GM19467 (cell line): ENCODE data around the gene ENAH.

Source experiments
- ATAC-seq: cut with Tn5 transposase; IDR thresholded peaks from one replicate; pipeline ENCODE4 v1.9.1; 2021; ENCODE audit warnings: mild to moderate bottlenecking, moderate library complexity; ENCODE audit not compliant: unreplicated experiment

ENAH gene

GRCh38 chr1:225441314-225442122, 211.4 kb downstream of the ENAH start:
- ATAC-seq = peak; percentile 26

GRCh38 chr1:225440380-225441221, 212.3 kb downstream of the ENAH start:
- ATAC-seq = no peak

GRCh38 chr1:225437710-225438437, 215.0 kb downstream of the ENAH start:
- ATAC-seq = no peak
